ENCODE results near the gene TAS1R2. TPM values are rescaled to one million over a fixed set of nuclear protein-coding genes. Genes with fewer than 3 reads are reported as not detected.

Gene TAS1R2
- total and polyA plus RNA-seq, 2 experiments from 2014 or later = not detected

- no peak overlapping the region for H3K4me3 ChIP-seq
- H3K27me3 ChIP-seq (ENCODE audit: insufficient read depth) = no peaks in the 10 kb centered on the region
- H3K79me2 ChIP-seq (replicated peaks; ENCODE audit: insufficient read depth) = no peaks in the 10 kb centered on the region
- no peak overlapping the region for H3K27ac ChIP-seq (ENCODE audit: low read depth)
- H3K36me3 Mint-ChIP-seq (ENCODE audit: low read depth) = no peaks in the 10 kb centered on the region; the same call in 2 of the 3 replicates
- no peaks in the 10 kb centered on the region for H3K4me1 Mint-ChIP-seq
- H3K4me2 ChIP-seq = no peak overlapping the region
- TF ChIP-seq ZNF462 (CRISPR knock-in tag; IDR thresholded peaks at IDR 0.05) (no peak), REST (IDR thresholded peaks at IDR 0.05; ENCODE audit: unreplicated experiment) (no peak), EZH2phosphoT487 (IDR thresholded peaks at IDR 0.05; ENCODE audit: unreplicated experiment) (no peak), JUNB (IDR thresholded peaks at IDR 0.05; ENCODE audit: unreplicated experiment) (no peak), CTCF (conservative IDR thresholded peaks at IDR 0.05; ENCODE audit: low read depth in 2 of 2) (no peak), STAT1 (IDR thresholded peaks at IDR 0.05; ENCODE audit: unreplicated experiment) (no peak), CREB1 (CRISPR knock-in tag; IDR thresholded peaks at IDR 0.05; ENCODE audit: low read depth) (no peak), EZH2 (IDR thresholded peaks at IDR 0.05; ENCODE audit: low read depth, unreplicated experiment) (no peak), ZNF114 (CRISPR knock-in tag; IDR thresholded peaks at IDR 0.05) (no peak), ZNF331 (CRISPR knock-in tag; IDR thresholded peaks at IDR 0.05; ENCODE audit: low read depth) (no peak), NANOG (IDR thresholded peaks at IDR 0.05; ENCODE audit: borderline replicate concordance) (no peak), POLR2AphosphoS5 (IDR thresholded peaks at IDR 0.05; ENCODE audit: low read depth) (no peak), ETS1 (IDR thresholded peaks at IDR 0.05) (no peak)
- DNase-seq (ENCODE audit: low spot score) (no peak), ATAC-seq (no peak)
- no peaks in the 10 kb centered on the region for H3K9me2 ChIP-seq (ENCODE audit: insufficient read depth)
- H3F3A ChIP-seq (replicated peaks; ENCODE audit: low read depth) = no peaks in the 10 kb centered on the region
- H3K9me3 Mint-ChIP-seq = no peaks in the 10 kb centered on the region
- H3K27ac Mint-ChIP-seq = no peak overlapping the region
- H3K4me1 ChIP-seq (ENCODE audit: insufficient read depth) = peaks cover 5% of the 10 kb centered on the region; the same call in 1 of the 2 replicates
- no peaks in the 10 kb centered on the region for H3K36me3 ChIP-seq (ENCODE audit: insufficient read depth)
- H4K20me1 ChIP-seq (replicated peaks; ENCODE audit: insufficient read depth) = no peaks in the 10 kb centered on the region; the same call in 1 of the 2 replicates
- no peak overlapping the region for H2AFZ ChIP-seq
- peaks cover 2% of the 10 kb centered on the region for H3K27me3 Mint-ChIP-seq (ENCODE audit: insufficient read depth, low read depth, poor library complexity)
- H3K4me3 Mint-ChIP-seq = no peak overlapping the region
Measured at GRCh38 chr1:18875796-18876128, 16.3 kb upstream of the TAS1R2 start.

Data from GM23338 (cell line).